Activated T-cell treated with anti-CD3 and anti-CD28 coated beads, Interleukin-2, amount 50 U/mL, for 1 hour (primary cell): ENCODE results near the gene PALM2AKAP2.

Experiments used
- DNase-seq: peaks from one replicate; pipeline ENCODE4 v3.0.0-alpha.2; 2020

Gene PALM2AKAP2

DNA sequence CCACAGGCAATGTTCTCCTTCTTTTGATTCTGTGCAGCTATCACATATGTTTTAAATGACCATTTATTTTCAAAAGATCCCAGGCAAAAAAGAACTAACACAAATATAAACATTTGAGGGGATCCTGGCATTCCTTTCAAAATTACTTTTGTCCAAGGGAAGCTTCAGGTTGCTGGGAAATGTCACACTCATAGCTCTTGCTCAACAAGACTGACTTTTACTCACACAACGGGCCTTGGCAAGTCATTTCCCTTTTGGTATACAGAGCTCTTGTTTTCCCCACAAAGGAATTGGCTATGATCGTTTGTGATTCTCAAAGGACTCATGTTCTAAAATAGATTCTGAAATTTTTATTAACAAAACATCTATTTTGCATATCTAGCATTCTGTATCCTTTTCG, 4.5 kb upstream of the PALM2AKAP2 start:
- no peak for DNase-seq

DNA sequence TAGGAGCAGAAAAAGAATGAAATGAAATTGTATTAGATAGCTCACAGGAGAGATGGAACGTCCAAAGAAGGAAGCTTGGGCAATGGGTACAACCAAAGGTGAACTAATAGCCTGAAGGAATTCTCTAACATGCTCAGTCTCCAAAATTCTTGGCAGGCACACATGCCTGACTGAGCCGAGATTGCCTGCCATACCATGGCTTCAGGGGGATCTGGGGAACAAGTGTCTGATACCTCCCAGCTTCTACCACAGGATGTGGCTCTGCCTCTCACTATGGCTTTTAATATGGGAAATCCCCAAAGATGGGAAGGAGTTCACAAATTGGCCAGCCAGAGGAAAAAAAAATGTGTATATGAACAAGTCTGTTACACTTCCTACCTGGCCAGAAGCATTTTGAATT, 3.6 kb upstream of the PALM2AKAP2 start:
- DNase-seq: no peak

- no peak for DNase-seq
Measured at GRCh38 chr9:109780453-109781033, 545 bp downstream of the PALM2AKAP2 start.

- DNase-seq: no peak
Measured at GRCh38 chr9:109781086-109781485, 1.1 kb downstream of the PALM2AKAP2 start.

DNA sequence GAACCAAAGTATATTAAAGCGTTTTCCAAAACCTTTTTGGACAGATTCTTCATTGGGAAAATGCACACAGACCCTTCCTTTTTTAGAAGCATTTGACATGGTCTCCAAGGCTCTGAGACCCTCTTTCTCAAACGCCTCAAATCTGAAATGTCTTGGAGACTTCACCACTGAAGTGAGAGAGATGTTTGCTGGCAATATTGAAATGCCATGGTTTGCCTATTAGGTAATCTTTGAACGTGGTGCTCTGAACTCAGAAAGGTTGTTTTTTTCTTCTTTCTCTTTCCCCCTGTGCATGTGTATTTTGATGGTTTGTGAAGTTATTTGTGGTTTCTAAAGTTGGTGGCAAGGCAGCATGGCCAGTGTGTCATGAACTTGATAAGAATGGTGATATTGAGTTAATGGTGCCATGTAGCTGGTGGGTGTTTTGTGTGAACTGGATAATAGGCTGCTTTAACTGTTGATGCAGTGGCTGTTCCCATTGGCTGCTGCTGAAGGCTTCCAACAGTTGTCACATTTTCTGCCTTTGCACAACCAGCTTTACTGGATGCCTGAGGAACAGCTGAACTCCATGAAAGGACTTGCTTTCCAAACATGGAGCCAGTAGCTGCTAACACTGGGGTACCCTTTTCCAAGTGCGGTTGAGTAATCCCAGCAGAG, 1.7 kb downstream of the PALM2AKAP2 start:
- DNase-seq: no peak

DNA sequence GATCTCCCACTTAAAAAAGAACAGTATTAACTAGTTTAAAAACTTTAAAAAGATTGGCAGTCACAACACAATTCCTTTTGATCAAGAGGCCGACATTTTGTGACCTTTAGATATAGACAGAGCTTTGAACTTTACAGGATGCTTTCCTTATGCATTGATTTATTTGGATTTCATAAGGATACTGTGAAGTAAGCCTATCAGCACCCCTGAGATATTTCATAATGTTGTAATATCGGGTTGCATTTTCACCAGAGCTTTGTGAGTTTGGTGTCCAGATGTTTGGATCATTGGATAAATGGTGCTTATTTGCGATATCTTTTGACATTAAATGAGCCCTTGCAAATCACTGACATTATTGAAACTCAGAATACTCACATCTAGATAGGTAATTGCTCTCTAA, 7.7 kb downstream of the PALM2AKAP2 start:
- DNase-seq: no peak

- DNase-seq: no peak
Measured at GRCh38 chr9:109789556-109789955, 9.6 kb downstream of the PALM2AKAP2 start.

DNA sequence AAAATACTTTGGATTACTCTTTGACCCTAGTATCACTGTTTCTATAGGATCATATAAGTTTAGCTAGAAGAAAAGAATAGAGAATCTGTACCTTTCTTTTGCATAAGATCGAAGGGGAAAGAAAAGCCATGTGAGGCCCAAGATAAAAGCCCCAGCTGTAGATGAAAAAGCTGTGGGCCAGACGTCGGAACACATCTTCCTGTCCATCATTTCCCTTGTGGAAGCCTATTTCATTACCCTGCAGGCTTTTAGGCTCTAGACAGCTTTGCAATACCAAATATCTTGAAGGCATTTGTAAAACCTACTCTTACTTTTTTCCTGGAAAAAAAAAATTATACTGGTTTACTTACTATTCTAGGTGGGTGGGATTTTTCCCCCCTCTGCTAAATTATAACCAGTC, 10.0 kb downstream of the PALM2AKAP2 start:
- DNase-seq: no peak

- DNase-seq: no peak
Measured at GRCh38 chr9:109791003-109791677, 11.1 kb downstream of the PALM2AKAP2 start.

DNA sequence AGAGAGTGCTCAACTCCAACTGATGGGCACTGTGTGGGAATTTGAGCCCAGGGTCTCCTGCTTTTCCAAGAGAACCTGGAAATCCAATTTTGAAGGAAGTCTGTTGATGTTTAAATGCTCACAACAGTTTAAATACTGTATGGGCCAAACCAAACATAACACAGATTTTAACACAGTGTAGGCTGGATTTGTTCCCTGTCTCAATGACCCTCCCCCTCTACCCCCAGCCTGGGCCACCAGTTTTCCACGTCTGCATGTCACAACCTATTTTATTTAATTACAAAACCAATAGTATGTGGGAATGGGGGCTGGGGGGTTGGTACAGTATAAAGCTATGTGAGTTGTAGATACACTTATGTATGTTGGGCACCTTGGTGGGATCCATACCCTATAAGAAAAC, 11.7 kb downstream of the PALM2AKAP2 start:
- DNase-seq: no peak

GRCh38 chr9:109792951-109793546, 13.1 kb downstream of the PALM2AKAP2 start:
- no peak for DNase-seq

DNA sequence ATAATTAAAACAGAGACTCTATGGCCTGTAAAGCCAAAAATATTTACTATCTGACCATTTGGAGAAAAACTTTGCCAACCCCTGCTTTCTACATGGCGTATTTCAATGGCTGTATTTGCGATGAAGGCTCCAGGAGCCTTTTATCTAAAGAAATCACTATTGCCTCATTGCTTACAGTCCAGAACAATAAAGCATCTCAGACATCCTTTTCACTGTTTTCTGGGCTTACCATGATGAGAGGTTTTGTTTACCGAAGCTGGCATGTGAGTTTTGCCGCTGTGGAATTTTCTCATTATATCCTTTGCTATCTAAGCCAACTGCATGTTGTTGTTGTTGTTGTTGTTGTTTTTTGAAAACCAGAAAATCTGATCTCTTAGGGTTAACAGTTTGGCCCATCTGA, 13.9 kb downstream of the PALM2AKAP2 start:
- DNase-seq: no peak

DNA sequence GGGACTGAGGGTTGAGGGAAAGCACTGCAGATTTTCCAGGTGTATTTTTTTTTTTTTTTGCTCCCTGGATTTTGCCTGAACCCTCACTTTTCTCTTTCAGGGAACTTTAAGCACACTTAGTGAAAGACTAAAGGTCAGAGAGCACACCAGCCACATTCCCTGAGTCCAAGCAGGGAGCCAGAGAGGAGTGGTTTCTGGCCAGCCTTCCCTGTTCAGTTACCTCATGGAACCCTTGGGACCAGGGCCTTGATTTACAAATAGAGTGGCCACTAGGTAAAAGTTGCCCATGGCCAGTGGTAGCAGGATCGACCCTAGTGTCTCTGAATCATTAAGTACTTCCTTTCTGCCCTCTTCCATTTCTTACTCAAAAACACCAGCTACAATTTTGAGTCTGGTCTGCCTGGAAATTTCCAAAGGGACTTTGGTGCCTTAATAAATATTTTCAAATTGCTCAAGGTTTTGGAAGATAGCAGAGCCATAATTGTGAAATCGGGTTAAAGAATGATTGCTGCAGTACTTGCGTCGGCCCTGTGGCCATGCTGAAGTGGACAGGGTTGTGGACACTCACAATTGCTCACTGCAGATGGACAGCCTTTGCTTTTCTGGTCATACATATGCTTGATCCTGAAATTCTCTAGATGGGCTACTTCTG, 14.5 kb downstream of the PALM2AKAP2 start:
- DNase-seq: no peak

- DNase-seq: no peak
Measured at GRCh38 chr9:109795613-109796012, 15.6 kb downstream of the PALM2AKAP2 start.

DNA sequence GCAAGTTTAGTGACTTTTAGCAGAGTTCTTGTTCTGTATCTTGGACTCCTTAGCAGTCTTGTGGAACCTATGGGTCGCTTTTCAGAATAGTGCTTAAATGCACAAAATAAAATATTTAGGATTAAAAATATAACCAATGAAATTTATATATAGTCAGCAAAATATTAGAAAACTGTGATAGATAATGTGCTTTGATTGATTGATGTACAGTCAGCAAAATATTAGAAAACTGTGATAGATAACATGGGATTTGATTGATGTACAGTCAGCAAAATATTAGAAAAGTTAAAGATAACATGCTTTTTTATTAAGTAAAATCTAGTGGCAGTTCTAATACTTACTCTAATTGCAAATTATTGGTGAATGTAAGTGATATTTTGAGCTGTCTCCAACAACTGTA, 16.1 kb downstream of the PALM2AKAP2 start:
- DNase-seq: no peak

- no peak for DNase-seq
Measured at GRCh38 chr9:109797006-109797405, 17.0 kb downstream of the PALM2AKAP2 start.

DNA sequence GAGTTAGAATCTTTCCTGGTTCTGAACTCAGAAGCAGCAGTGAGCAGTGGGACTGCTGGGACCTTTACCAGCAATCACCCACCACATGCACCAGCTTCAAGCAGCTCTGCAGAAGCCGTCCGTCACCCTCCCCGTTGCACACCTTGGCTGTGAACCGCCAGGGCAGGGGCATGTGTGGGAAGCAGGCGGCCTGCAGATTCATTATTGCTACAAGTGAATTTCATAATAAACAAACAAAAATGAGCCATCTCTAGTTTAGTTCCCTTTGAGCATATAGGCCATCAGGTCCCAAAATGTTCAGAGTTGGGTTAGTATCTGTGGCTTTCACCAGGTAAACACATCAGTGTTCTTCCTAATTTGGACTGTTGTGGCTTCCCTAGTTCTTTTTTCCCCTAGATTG, 17.5 kb downstream of the PALM2AKAP2 start:
- no peak for DNase-seq

- DNase-seq: no peak
Measured at GRCh38 chr9:109799141-109799540, 19.1 kb downstream of the PALM2AKAP2 start.

- no peak for DNase-seq
Measured at GRCh38 chr9:109799792-109800191, 19.8 kb downstream of the PALM2AKAP2 start.

GRCh38 chr9:109801484-109801883, 21.5 kb downstream of the PALM2AKAP2 start:
- no peak for DNase-seq

DNA sequence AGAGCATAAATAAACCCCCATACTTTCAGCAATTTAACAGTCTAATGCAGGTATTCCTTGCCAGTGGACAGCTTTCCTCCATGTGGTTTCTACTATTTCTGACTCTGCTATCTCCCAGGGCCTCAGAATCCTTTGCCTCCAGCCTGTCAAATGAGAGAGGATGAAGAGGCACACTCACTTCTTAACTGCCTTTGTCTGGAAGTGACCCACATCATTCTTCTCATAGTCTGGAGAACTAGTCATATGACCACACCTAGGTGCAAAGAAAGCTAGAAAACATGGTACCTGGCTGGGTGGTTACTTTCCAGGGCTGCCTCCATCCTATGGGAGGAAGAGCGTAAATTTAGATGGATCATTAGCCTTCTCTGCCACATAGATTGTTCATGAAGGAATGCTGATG, 22.5 kb downstream of the PALM2AKAP2 start:
- no peak for DNase-seq

DNA sequence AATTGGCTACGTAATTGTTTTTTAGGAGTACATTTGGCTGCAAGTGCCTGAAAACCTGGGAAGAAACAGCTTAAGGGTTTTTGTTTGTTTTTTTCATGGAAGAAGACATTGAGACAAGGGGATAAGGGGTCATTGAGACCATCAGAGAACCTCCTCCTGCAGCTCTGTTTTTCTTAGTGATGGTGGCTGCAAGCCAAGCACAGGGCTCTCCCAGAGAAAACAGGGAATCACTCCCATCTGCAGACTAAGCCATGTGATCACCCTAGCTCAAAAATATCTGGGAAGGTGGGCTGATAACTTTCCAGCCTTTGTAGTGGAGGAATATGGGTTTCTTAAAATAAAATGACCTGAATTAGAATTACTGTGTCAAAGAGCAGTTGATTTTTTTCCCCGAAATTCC, 25.1 kb downstream of the PALM2AKAP2 start:
- DNase-seq: no peak

GRCh38 chr9:109806506-109807115, 26.6 kb downstream of the PALM2AKAP2 start:
- no peak for DNase-seq
